Activated naive CD4-positive, alpha-beta T cell treated with anti-CD3 and anti-CD28 coated beads, Interleukin-2, amount 10 ng/mL, durations not matched to agents 7 days and 5 days (primary cell): ENCODE results near the gene SPATS2.
"Not testable (repeated sequence)": the region's sequence is repeated elsewhere in the genome, so short reads cannot be mapped to it uniquely, and the experiment has no call there.

Source experiments
- CTCF ChIA-PET: fragments of 350-600 bp; sonication (Branson Sonifier 250); formaldehyde crosslinking; loops from one replicate; lab custom pipeline; 2021; ENCODE audit warnings: antibody characterized with exemption; lab: Charles Lee
- DNase-seq: peaks from one replicate; pipeline ENCODE4 v3.0.0-alpha.2; 2020
- H3K27ac Mint-ChIP-seq: one replicate; pipeline ENCODE4 v1.8.0; 2021; ENCODE audit warnings: mild to moderate bottlenecking, moderate library complexity, mixed read lengths
- H3K27me3 Mint-ChIP-seq: one replicate; pipeline ENCODE4 v1.8.0; 2021; ENCODE audit warnings: mild to moderate bottlenecking, mixed read lengths
- H3K36me3 Mint-ChIP-seq: one replicate; pipeline ENCODE4 v1.8.0; 2021; ENCODE audit warnings: mixed read lengths
- H3K4me1 Mint-ChIP-seq: one replicate; pipeline ENCODE4 v1.8.0; 2021; ENCODE audit warnings: mixed read lengths
- H3K4me3 Mint-ChIP-seq: one replicate; pipeline ENCODE4 v1.8.0; 2021; ENCODE audit warnings: mild to moderate bottlenecking, moderate library complexity, mixed read lengths
- H3K9me3 Mint-ChIP-seq: one replicate; pipeline ENCODE4 v1.8.0; 2021; ENCODE audit warnings: mixed read lengths

Gene SPATS2

DNA sequence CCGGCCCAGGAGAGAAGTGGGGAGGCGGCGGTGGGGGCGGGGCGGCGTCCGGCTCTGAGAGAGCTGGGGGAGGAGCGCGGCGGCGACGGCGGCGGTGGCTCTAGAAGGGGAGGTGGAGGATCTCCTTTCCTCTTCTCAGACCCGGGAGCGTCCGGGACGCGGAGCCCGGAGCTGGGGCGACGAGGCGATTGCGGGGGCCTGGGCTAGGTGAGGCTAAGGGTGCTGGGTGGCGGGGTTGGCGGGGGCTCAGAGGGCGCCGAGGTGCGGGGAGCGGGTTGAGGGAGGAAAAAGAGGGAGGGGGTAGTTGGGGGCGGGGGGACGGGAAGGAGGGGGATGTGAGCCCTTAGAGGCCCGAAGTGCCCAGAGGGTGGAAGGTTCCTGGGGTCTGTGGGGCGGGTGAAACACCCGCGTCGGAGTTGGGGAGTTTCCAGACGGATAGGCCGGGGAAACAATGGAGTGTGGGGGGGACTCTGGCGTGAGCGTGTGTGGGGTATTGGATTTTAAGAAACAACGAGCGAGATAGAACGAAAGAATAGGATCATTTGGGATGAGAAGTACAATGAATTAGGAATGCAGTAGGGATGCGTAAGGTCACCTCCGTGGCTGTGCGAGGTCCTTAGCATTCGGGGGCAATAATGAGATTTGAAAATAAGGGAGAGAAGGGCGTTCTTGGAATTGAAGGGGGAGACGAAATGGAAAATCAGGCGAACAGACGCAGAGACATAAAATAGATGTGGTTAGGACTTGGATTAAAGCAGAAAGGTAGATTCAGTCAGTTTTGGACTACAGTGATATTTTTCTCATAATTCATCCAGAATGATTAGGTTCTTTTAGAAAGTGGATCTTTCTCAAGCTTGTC is at the start of gene SPATS2:
TSS of gene SPATS2 (plus strand) at position 82 of the 859 bp plus-strand sequence. CDS start 93,551 bp downstream, outside the sequence.
- no peak for DNase-seq

DNA sequence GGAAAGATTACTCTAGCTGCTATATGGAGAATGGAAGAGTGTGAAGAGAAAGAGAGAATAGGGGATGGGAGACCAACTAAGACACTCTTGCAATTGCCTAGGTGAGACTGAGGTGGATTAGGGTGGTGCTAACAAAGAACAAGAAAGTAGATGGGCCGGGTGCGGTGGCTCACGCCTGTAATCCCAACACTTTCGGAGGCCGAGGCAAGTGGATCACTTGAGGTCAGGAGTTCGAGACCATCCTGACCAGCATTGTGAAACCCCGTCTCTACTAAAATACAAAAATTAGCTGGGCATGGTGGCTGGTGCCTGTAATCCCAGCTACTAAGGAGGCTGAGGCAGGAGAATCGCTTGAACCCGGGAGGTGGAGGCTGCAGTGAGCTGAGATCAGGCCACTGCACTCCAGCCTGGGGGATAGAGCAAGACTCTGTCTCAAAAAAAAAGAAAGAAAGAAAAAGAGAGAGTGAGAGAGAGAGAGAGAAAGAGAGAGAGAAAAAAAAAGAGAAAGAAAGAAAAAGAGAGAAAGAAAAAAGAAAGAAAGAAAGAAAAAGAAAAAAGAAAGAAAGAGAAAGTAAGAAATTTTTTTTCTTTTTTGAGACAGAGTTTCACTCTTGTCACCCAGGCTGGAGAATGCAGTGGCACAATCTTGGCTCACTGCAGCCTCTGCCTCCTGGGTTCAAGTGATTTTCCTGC is 46.7 kb upstream of the SPATS2 start:
- H3K4me1 Mint-ChIP-seq: peaks cover 36% of the 10 kb centered on the region
- H3K9me3 Mint-ChIP-seq, CTCF ChIA-PET, H3K27ac Mint-ChIP-seq, DNase-seq, H3K27me3 Mint-ChIP-seq: not testable (repeated sequence)
- H3K36me3 Mint-ChIP-seq: peaks cover 14% of the 10 kb centered on the region
- peak overlapping the region; percentile 13 for H3K4me3 Mint-ChIP-seq

More for the DNA sequence above, at the start of gene SPATS2:
- Mint-ChIP-seq H3K4me1 (peaks cover 39% of the 10 kb centered on the region), H3K27me3 (peaks cover 13% of the 10 kb centered on the region), H3K9me3 (no peaks in the 10 kb centered on the region), H3K36me3 (peaks cover 2% of the 10 kb centered on the region), H3K27ac (peak within 1 kb of the TSS; percentile 94), H3K4me3 (peak within 1 kb of the TSS; percentile 93)
- CTCF ChIA-PET: interaction anchor here (1.0 to 11.6 kb wide), 11 partner anchors 8 to 147 kb away, joined by 3 to 309 read pairs (median 3); partner anchors contain the start of genes C1QL4, DNAJC22 and TROAP

DNA sequence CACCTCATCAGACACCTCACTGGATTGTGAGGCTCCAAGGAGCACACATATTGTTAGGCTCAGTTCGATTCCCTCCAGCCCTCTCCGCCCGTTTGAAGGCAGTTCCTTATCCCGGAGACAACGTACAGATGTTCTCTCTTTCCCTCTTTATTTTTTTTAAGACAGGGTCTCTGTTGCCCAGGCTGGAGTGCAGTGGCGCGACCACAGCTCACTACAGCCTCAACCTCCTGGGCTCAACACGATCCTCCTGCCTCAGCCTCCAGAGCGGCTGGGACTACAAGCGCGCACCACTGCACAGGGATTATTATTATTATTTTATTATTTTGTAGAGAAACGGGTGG is 44.9 kb upstream of the SPATS2 start:
- Mint-ChIP-seq H3K36me3 (peaks cover 27% of the 10 kb centered on the region), H3K4me1 (peaks cover 42% of the 10 kb centered on the region), H3K27me3 (peaks cover 7% of the 10 kb centered on the region), H3K4me3 (peak overlapping the region; percentile 98), H3K9me3 (no peaks in the 10 kb centered on the region), H3K27ac (peak overlapping the region; percentile 94)
- CTCF ChIA-PET: interaction anchor here (0.9 to 2.3 kb wide), 6 partner anchors 10 to 191 kb away, joined by 3 to 18 read pairs (median 7); partner anchors contain the start of genes C1QL4, DNAJC22 and PRPH
- no peak for DNase-seq

DNA sequence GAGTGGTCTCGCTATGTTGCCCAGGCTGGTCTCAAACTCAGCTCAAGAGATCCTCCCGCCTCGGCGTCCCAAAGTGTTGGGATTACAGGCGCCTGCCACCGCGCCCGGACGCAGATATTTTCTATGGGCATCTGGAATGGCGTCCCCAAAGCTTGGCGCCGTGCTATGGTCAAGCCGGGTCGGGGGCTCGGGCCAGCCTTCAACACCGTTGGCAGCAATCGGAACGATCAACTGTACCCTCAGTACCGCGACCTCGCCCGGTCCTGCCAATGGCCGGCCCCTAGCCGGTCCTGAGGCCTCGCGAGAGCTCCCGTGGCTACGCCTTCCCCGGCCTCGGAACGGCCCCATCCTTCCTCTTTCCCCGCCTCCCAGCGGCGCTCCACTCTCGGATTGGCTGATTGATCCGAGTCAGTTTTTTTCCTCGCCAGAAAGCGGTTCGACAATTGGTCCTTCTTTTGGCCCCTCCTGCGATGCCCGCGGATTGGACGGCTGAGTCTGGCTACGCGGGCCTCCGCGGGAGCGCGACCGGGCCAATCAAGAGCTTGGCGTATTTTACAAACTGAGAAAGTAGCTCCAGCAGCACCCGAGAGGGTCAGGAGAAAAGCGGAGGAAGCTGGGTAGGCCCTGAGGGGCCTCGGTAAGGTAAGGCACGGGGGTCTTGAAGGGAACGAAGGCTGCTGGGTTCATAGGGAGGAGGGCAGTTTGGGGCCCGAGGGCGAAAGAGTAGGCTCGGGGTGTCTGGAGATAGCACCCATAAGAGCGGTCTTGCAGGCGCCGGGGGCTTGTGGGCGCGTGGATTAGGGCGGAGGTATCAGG is 44.3 kb upstream of the SPATS2 start, which contains the start of gene TROAP:
TSS of gene TROAP (plus strand) at position 548 of the 816 bp plus-strand sequence. CDS start 354 bp downstream, outside the sequence.
- peak; percentile 98 for DNase-seq
- H3K9me3 Mint-ChIP-seq: no peaks in the 10 kb centered on the region
- peaks cover 7% of the 10 kb centered on the region for H3K27me3 Mint-ChIP-seq
- CTCF ChIA-PET: interaction anchor here (0.7 to 2.3 kb wide), 9 partner anchors 9 to 191 kb away, joined by 3 to 18 read pairs (median 4); partner anchors contain the start of genes C1QL4, DNAJC22, PRPH and SPATS2
- H3K4me3 Mint-ChIP-seq: peak within 1 kb of the TSS; percentile 98
- H3K27ac Mint-ChIP-seq: peak within 1 kb of the TSS; percentile 94
- peaks cover 42% of the 10 kb centered on the region for H3K4me1 Mint-ChIP-seq
- H3K36me3 Mint-ChIP-seq: peaks cover 32% of the 10 kb centered on the region

DNA sequence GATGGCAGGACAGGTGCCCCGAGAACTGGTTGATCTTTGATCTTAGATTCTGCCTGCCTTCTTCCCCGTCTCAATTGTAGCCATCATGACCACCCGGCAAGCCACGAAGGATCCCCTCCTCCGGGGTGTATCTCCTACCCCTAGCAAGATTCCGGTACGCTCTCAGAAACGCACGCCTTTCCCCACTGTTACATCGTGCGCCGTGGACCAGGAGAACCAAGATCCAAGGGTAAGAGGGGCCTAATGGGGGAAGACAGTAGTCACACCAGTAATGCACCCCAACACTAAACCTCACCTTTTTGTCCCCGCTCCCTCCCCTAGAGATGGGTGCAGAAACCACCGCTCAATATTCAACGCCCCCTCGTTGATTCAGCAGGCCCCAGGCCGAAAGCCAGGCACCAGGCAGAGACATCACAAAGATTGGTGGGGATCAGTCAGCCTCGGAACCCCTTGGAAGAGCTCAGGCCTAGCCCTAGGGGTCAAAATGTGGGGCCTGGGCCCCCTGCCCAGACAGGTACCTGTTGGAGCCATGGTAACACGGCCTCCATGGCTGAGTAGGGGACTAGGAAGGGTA is 43.7 kb upstream of the SPATS2 start:
- peaks cover 4% of the 10 kb centered on the region for H3K27me3 Mint-ChIP-seq
- CTCF ChIA-PET: interaction anchor here (0.9 to 2.3 kb wide), 6 partner anchors 8 to 43 kb away, joined by 3 to 18 read pairs (median 4); partner anchors contain the start of genes PRPH and SPATS2
- DNase-seq: no peak
- H3K4me3 Mint-ChIP-seq: peak overlapping the region; percentile 98
- H3K27ac Mint-ChIP-seq: peak overlapping the region; percentile 94
- H3K36me3 Mint-ChIP-seq: peaks cover 32% of the 10 kb centered on the region
- no peaks in the 10 kb centered on the region for H3K9me3 Mint-ChIP-seq
- H3K4me1 Mint-ChIP-seq: peaks cover 42% of the 10 kb centered on the region

DNA sequence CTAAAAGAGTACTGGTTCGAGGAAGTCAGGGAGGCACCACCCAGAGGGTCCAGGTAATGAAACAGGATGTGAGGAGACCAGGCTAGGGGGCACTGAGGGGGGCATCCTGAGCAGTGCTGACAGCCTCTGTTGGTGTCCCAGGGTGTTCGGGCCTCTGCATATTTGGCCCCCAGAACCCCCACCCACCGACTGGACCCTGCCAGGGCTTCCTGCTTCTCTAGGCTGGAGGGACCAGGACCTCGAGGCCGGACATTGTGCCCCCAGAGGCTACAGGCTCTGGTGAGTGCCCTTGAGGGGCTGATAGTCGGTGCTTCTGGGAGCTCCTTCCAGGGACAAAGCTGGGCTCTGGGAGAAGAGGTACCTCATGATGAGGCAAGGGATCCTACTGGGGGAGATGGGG is 41.7 kb upstream of the SPATS2 start:
- Mint-ChIP-seq H3K27ac (no peak overlapping the region), H3K27me3 (no peaks in the 10 kb centered on the region), H3K4me1 (peaks cover 40% of the 10 kb centered on the region), H3K4me3 (no peak overlapping the region), H3K36me3 (peaks cover 43% of the 10 kb centered on the region), H3K9me3 (no peaks in the 10 kb centered on the region)
- CTCF ChIA-PET: interaction anchor here (1.1 to 1.6 kb wide), 3 partner anchors 16 to 37 kb away, joined by 3 to 5 read pairs (median 4); no protein-coding TSS in a partner anchor
- DNase-seq: no peak

DNA sequence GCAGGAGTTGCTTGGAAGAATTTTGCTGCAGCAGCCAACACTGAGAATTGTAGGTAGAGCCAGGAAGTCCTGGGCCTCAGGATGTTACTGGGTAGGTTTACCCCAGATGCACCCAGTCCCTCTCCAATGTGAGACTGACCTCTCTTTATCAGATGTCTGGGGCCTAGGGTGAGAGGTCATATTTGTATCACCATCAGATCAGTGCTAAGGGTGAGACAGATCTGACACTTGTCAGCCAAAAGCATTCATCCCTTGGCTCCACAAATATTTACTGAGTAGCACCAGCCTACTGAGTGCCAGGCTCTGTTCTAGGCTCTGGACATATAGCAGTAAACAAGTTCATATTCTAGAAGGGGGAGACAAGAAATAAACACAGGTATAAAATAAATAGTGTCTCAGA is 39.9 kb upstream of the SPATS2 start:
- DNase-seq: no peak
- H3K27ac Mint-ChIP-seq: no peak overlapping the region
- peaks cover 59% of the 10 kb centered on the region for H3K36me3 Mint-ChIP-seq
- no peak overlapping the region for H3K4me3 Mint-ChIP-seq
- H3K4me1 Mint-ChIP-seq: peaks cover 29% of the 10 kb centered on the region
- CTCF ChIA-PET: no interaction called here
- peaks cover 9% of the 10 kb centered on the region for H3K27me3 Mint-ChIP-seq
- H3K9me3 Mint-ChIP-seq: no peaks in the 10 kb centered on the region

DNA sequence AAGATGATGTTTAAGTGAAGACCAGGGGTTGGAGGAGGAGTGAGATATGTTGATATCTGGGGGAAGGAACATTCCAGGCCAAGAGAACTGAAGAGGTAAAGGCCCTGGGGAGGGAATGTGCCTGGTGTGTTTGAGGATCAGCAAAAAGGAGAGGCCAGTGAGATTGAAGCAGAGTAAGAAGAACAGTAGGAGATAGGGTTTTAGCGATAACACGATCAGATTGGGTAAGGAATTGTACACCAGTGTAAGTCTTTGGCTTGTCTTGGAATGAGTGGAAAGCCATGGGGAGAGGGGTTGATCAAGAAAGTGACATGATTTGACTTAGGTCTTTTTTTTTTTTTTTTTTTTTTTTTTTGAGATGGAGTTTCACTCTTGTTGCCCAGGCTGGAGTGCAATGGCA is 39.4 kb upstream of the SPATS2 start:
- peaks cover 59% of the 10 kb centered on the region for H3K36me3 Mint-ChIP-seq
- no peak for DNase-seq
- CTCF ChIA-PET: no interaction called here
- no peak overlapping the region for H3K4me3 Mint-ChIP-seq
- peaks cover 26% of the 10 kb centered on the region for H3K4me1 Mint-ChIP-seq
- peaks cover 14% of the 10 kb centered on the region for H3K27me3 Mint-ChIP-seq
- no peaks in the 10 kb centered on the region for H3K9me3 Mint-ChIP-seq
- H3K27ac Mint-ChIP-seq: no peak overlapping the region

DNA sequence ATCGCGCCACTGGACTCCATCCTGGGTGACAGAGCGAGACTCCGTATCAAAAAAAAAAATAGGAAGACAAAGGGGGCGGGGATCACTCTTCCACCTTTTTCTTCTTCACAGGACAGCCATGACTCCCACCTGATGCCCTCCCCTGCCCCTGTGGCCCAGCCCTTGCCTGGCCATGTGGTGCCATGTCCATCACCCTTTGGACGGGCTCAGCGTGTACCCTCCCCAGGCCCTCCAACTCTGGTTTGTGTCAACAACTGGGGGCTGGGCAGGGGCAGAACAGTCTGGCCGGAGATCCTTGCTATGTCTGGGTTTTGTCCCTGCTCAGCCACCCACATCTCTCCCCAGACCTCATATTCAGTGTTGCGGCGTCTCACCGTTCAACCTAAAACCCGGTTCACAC is 38.4 kb upstream of the SPATS2 start:
- CTCF ChIA-PET: interaction anchor here (1.4 to 3.7 kb wide), 2 partner anchors 19 to 29 kb away, joined by 4 to 17 read pairs; no protein-coding TSS in a partner anchor
- Mint-ChIP-seq H3K9me3 (no peaks in the 10 kb centered on the region), H3K27me3 (peaks cover 23% of the 10 kb centered on the region), H3K27ac (no peak overlapping the region), H3K4me3 (no peak overlapping the region), H3K4me1 (peaks cover 21% of the 10 kb centered on the region), H3K36me3 (peaks cover 52% of the 10 kb centered on the region)
- no peak for DNase-seq

DNA sequence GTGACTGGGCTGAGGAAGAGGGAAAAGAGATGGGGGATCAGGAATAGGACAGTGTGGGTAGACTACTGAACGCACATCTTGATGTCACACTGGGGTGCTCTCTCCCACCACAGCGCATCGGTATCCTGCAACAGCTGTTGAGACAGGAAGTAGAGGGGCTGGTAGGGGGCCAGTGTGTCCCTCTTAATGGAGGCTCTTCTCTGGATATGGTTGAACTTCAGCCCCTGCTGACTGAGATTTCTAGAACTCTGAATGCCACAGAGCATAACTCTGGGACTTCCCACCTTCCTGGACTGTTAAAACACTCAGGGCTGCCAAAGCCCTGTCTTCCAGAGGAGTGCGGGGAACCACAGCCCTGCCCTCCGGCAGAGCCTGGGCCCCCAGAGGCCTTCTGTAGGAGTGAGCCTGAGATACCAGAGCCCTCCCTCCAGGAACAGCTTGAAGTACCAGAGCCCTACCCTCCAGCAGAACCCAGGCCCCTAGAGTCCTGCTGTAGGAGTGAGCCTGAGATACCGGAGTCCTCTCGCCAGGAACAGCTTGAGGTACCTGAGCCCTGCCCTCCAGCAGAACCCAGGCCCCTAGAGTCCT is 37.1 kb upstream of the SPATS2 start:
- H3K27me3 Mint-ChIP-seq: peaks cover 36% of the 10 kb centered on the region
- H3K36me3 Mint-ChIP-seq: peaks cover 47% of the 10 kb centered on the region
- peaks cover 16% of the 10 kb centered on the region for H3K4me1 Mint-ChIP-seq
- CTCF ChIA-PET: interaction anchor here (1.5 to 3.7 kb wide), 3 partner anchors 13 to 45 kb away, joined by 6 to 17 read pairs (median 6); no protein-coding TSS in a partner anchor
- DNase-seq: no peak
- no peak overlapping the region for H3K4me3 Mint-ChIP-seq
- H3K9me3 Mint-ChIP-seq: no peaks in the 10 kb centered on the region
- no peak overlapping the region for H3K27ac Mint-ChIP-seq

DNA sequence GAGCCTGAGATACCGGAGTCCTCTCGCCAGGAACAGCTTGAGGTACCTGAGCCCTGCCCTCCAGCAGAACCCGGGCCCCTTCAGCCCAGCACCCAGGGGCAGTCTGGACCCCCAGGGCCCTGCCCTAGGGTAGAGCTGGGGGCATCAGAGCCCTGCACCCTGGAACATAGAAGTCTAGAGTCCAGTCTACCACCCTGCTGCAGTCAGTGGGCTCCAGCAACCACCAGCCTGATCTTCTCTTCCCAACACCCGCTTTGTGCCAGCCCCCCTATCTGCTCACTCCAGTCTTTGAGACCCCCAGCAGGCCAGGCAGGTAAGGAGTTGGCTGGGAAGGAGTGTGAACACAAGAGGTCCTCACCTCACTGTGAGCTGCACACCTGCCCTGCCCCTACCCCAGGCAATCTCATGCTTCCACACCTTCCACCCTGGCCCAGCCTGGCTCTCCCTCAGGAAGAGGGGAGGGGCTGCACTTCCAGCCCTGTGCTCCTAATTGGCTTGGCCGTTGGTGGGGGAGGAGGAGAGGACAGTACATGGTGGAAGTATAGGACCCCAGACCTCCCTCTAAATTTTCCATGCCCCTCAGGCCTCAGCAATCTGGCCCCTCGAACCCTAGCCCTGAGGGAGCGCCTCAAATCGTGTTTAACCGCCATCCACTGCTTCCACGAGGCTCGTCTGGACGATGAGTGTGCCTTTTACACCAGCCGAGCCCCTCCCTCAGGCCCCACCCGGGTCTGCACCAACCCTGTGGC is 36.5 kb upstream of the SPATS2 start:
- H3K9me3 Mint-ChIP-seq: no peaks in the 10 kb centered on the region
- no peak overlapping the region for H3K27ac Mint-ChIP-seq
- peaks cover 45% of the 10 kb centered on the region for H3K36me3 Mint-ChIP-seq
- CTCF ChIA-PET: interaction anchor here (0.8 to 3.7 kb wide), 13 partner anchors 8 to 431 kb away, joined by 3 to 30 read pairs (median 8); partner anchors contain the start of genes DNAJC22, KCNH3, PRPH and TROAP
- no peak overlapping the region for H3K4me3 Mint-ChIP-seq
- H3K4me1 Mint-ChIP-seq: peaks cover 15% of the 10 kb centered on the region
- H3K27me3 Mint-ChIP-seq: peaks cover 43% of the 10 kb centered on the region
- no peak for DNase-seq
